GM23338 (cell line): Measurements from ENCODE around the gene MEGF11.

Experiments
- CREB1 ChIP-seq: fragments of 250-450 bp; sonication (Bioruptor Pico); IDR thresholded peaks from 2 replicates; pipeline ENCODE4 v1.5.0; 2020; ENCODE audit warnings: low read depth, mild to moderate bottlenecking, moderate library complexity
- EZH2 ChIP-seq: fragments of 200-600 bp; sonication (generic); IDR thresholded peaks from one replicate; pipeline ENCODE4 v1.8.0; 2017; ENCODE audit warnings: antibody characterized with exemption, mild to moderate bottlenecking, low read depth; ENCODE audit not compliant: unreplicated experiment
- EZH2phosphoT487 ChIP-seq: fragments of 200-600 bp; sonication (generic); IDR thresholded peaks from one replicate; pipeline ENCODE4 v1.8.1; 2018; ENCODE audit warnings: antibody characterized with exemption; ENCODE audit not compliant: unreplicated experiment
- JUNB ChIP-seq: IDR thresholded peaks from one replicate; pipeline ENCODE4 v1.6.1; 2016; ENCODE audit warnings: antibody characterized with exemption; ENCODE audit not compliant: unreplicated experiment
- NANOG ChIP-seq: IDR thresholded peaks from 2 replicates; pipeline ENCODE4 v1.6.1; 2016; ENCODE audit warnings: antibody characterized with exemption, borderline replicate concordance
- POLR2AphosphoS5 ChIP-seq: IDR thresholded peaks from 2 replicates; pipeline ENCODE4 v1.6.1; 2016; ENCODE audit warnings: antibody characterized with exemption, low read depth
- STAT1 ChIP-seq: IDR thresholded peaks from one replicate; pipeline ENCODE4 v1.6.1; 2016; ENCODE audit warnings: antibody characterized with exemption; ENCODE audit not compliant: unreplicated experiment
- ZNF114 ChIP-seq: fragments of 250-450 bp; sonication (Bioruptor Pico); IDR thresholded peaks from 2 replicates; pipeline ENCODE4 v1.5.0; 2020; ENCODE audit warnings: mild to moderate bottlenecking, moderate library complexity
- ZNF331 ChIP-seq: fragments of 250-450 bp; sonication (Bioruptor Pico); IDR thresholded peaks from 2 replicates; pipeline ENCODE4 v1.5.0; 2020; ENCODE audit warnings: low read depth, mild to moderate bottlenecking, moderate library complexity
- TF ChIP-seq, protein P1 (sequence below), 2 experiments: fragments of 200-600 bp in 1 of 2; sonication (generic) in 1 of 2; conservative IDR thresholded peaks; 2 replicates each; pipeline versions ENCODE4 v1.5.1 to v1.6.1; 2016 to 2017; ENCODE audit warnings: antibody characterized with exemption in 2 of 2, low read depth in 2 of 2, mild to moderate bottlenecking in 2 of 2, moderate library complexity in 1 of 2
- TF ChIP-seq, protein P2 (sequence below): IDR thresholded peaks from 2 replicates; pipeline ENCODE4 v1.6.1; 2016; ENCODE audit warnings: antibody characterized with exemption
- TF ChIP-seq, protein P3 (sequence below): IDR thresholded peaks from one replicate; pipeline ENCODE4 v1.6.1; 2018; ENCODE audit warnings: antibody characterized with exemption; ENCODE audit not compliant: unreplicated experiment
- TF ChIP-seq, protein P4 (sequence below): fragments of 250-450 bp; sonication (Bioruptor Pico); IDR thresholded peaks from 2 replicates; pipeline ENCODE4 v1.5.0; 2020; ENCODE audit warnings: mild to moderate bottlenecking, moderate library complexity

DNA sequence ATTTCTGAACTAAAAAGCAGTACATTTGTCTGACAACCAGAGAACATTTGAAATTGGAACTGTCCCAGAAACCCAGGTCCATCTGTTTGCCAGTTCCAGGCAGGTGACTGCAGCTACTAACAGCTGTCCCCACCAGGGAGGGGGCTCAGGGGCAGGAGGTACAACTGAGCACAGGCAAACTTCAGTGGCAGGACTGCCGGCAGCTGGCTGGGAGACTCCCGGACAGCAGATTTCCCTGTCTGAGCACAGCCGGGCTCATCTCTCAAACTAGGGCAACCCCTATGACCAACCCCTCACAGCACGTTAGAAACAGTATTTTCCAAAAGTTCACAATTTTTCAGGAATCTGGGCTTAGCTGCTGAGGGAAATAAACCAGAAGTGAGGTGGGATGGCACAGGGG lies 88.8 kb downstream of the MEGF11 start:
- TF ChIP-seq, protein P1, sequence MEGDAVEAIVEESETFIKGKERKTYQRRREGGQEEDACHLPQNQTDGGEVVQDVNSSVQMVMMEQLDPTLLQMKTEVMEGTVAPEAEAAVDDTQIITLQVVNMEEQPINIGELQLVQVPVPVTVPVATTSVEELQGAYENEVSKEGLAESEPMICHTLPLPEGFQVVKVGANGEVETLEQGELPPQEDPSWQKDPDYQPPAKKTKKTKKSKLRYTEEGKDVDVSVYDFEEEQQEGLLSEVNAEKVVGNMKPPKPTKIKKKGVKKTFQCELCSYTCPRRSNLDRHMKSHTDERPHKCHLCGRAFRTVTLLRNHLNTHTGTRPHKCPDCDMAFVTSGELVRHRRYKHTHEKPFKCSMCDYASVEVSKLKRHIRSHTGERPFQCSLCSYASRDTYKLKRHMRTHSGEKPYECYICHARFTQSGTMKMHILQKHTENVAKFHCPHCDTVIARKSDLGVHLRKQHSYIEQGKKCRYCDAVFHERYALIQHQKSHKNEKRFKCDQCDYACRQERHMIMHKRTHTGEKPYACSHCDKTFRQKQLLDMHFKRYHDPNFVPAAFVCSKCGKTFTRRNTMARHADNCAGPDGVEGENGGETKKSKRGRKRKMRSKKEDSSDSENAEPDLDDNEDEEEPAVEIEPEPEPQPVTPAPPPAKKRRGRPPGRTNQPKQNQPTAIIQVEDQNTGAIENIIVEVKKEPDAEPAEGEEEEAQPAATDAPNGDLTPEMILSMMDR (conservative IDR thresholded peaks at IDR 0.05; ENCODE audit: low read depth in 2 of 2): no peak
- TF ChIP-seq POLR2AphosphoS5 (no peak), EZH2 (no peak), CREB1 (CRISPR knock-in tag) (no peak), JUNB (no peak), ZNF331 (no peak), ZNF114 (CRISPR knock-in tag) (no peak), EZH2phosphoT487 (no peak), STAT1 (no peak), NANOG (no peak)
- TF ChIP-seq, protein P2, sequence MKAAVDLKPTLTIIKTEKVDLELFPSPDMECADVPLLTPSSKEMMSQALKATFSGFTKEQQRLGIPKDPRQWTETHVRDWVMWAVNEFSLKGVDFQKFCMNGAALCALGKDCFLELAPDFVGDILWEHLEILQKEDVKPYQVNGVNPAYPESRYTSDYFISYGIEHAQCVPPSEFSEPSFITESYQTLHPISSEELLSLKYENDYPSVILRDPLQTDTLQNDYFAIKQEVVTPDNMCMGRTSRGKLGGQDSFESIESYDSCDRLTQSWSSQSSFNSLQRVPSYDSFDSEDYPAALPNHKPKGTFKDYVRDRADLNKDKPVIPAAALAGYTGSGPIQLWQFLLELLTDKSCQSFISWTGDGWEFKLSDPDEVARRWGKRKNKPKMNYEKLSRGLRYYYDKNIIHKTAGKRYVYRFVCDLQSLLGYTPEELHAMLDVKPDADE: no peak
- TF ChIP-seq, protein P3, sequence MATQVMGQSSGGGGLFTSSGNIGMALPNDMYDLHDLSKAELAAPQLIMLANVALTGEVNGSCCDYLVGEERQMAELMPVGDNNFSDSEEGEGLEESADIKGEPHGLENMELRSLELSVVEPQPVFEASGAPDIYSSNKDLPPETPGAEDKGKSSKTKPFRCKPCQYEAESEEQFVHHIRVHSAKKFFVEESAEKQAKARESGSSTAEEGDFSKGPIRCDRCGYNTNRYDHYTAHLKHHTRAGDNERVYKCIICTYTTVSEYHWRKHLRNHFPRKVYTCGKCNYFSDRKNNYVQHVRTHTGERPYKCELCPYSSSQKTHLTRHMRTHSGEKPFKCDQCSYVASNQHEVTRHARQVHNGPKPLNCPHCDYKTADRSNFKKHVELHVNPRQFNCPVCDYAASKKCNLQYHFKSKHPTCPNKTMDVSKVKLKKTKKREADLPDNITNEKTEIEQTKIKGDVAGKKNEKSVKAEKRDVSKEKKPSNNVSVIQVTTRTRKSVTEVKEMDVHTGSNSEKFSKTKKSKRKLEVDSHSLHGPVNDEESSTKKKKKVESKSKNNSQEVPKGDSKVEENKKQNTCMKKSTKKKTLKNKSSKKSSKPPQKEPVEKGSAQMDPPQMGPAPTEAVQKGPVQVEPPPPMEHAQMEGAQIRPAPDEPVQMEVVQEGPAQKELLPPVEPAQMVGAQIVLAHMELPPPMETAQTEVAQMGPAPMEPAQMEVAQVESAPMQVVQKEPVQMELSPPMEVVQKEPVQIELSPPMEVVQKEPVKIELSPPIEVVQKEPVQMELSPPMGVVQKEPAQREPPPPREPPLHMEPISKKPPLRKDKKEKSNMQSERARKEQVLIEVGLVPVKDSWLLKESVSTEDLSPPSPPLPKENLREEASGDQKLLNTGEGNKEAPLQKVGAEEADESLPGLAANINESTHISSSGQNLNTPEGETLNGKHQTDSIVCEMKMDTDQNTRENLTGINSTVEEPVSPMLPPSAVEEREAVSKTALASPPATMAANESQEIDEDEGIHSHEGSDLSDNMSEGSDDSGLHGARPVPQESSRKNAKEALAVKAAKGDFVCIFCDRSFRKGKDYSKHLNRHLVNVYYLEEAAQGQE: no peak
- TF ChIP-seq, protein P4, sequence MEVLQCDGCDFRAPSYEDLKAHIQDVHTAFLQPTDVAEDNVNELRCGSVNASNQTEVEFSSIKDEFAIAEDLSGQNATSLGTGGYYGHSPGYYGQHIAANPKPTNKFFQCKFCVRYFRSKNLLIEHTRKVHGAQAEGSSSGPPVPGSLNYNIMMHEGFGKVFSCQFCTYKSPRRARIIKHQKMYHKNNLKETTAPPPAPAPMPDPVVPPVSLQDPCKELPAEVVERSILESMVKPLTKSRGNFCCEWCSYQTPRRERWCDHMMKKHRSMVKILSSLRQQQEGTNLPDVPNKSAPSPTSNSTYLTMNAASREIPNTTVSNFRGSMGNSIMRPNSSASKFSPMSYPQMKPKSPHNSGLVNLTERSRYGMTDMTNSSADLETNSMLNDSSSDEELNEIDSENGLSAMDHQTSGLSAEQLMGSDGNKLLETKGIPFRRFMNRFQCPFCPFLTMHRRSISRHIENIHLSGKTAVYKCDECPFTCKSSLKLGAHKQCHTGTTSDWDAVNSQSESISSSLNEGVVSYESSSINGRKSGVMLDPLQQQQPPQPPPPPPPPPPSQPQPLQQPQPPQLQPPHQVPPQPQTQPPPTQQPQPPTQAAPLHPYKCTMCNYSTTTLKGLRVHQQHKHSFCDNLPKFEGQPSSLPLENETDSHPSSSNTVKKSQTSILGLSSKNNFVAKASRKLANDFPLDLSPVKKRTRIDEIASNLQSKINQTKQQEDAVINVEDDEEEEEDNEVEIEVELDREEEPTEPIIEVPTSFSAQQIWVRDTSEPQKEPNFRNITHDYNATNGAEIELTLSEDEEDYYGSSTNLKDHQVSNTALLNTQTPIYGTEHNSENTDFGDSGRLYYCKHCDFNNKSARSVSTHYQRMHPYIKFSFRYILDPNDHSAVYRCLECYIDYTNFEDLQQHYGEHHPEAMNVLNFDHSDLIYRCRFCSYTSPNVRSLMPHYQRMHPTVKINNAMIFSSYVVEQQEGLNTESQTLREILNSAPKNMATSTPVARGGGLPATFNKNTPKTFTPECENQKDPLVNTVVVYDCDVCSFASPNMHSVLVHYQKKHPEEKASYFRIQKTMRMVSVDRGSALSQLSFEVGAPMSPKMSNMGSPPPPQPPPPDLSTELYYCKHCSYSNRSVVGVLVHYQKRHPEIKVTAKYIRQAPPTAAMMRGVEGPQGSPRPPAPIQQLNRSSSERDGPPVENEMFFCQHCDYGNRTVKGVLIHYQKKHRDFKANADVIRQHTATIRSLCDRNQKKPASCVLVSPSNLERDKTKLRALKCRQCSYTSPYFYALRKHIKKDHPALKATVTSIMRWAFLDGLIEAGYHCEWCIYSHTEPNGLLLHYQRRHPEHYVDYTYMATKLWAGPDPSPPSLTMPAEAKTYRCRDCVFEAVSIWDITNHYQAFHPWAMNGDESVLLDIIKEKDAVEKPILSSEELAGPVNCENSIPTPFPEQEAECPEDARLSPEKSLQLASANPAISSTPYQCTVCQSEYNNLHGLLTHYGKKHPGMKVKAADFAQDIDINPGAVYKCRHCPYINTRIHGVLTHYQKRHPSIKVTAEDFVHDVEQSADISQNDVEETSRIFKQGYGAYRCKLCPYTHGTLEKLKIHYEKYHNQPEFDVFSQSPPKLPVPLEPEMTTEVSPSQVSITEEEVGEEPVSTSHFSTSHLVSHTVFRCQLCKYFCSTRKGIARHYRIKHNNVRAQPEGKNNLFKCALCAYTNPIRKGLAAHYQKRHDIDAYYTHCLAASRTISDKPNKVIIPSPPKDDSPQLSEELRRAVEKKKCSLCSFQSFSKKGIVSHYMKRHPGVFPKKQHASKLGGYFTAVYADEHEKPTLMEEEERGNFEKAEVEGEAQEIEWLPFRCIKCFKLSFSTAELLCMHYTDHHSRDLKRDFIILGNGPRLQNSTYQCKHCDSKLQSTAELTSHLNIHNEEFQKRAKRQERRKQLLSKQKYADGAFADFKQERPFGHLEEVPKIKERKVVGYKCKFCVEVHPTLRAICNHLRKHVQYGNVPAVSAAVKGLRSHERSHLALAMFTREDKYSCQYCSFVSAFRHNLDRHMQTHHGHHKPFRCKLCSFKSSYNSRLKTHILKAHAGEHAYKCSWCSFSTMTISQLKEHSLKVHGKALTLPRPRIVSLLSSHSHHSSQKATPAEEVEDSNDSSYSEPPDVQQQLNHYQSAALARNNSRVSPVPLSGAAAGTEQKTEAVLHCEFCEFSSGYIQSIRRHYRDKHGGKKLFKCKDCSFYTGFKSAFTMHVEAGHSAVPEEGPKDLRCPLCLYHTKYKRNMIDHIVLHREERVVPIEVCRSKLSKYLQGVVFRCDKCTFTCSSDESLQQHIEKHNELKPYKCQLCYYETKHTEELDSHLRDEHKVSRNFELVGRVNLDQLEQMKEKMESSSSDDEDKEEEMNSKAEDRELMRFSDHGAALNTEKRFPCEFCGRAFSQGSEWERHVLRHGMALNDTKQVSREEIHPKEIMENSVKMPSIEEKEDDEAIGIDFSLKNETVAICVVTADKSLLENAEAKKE (CRISPR knock-in tag): no peak
